Measurements from ENCODE around the gene CBY2. TPM values are rescaled to one million over a fixed set of nuclear protein-coding genes. Genes with fewer than 3 reads are reported as not detected.

Gene CBY2
- total RNA-seq, 1 donor from 2014 or later: not detected

Other genes with a start within 250 kb of the CBY2 start
- 21.3 and 22.5 TPM in 2 replicates for gene COG3, start 237.4 kb upstream of the CBY2 start, total RNA-seq
- not detected in 2 replicates for gene ERICH6B, start 86.6 kb upstream of the CBY2 start, total RNA-seq
- 0.07 TPM in 2 replicates for gene SIAH3, start 149.4 kb downstream of the CBY2 start, total RNA-seq

Measured in activated T-helper 2 cell treated with anti-CD3 and anti-CD28 coated beads, Interferon-gamma antibody, Interleukin-2, Interleukin-4, amounts not matched to agents 10 μg/mL and 5 μg/mL and 100 μg/mL, durations not matched to agents 14 hours and 24 hours and 36 hours (primary cell).